Activated B cell treated with CpG ODN at 0.5 μM for 24 hours (primary cell): ENCODE results near the gene CFAP100. TPM values are rescaled to one million over a fixed set of nuclear protein-coding genes. Genes with fewer than 3 reads are reported as not detected.

Experiments
- ATAC-seq: fragments of 200-7000 bp; cut with Tn5 transposase; one replicate; pipeline ENCODE4 v1.10.0; 2021; ENCODE audit warnings: low read depth, mild to moderate bottlenecking, moderate library complexity
- CTCF ChIA-PET: fragments of 350-600 bp; sonication (Branson Sonifier 250); formaldehyde crosslinking; loops from one replicate; lab custom pipeline; 2021; ENCODE audit warnings: antibody characterized with exemption; lab: Charles Lee
- POLR2A ChIA-PET: fragments of 350-600 bp; sonication (Branson Sonifier 250); formaldehyde crosslinking; loops from one replicate; lab custom pipeline; 2021; ENCODE audit warnings: antibody characterized with exemption; lab: Charles Lee
- DNase-seq: peaks from one replicate; pipeline ENCODE4 v3.0.0; 2022
- H3K27ac Mint-ChIP-seq: one replicate; pipeline ENCODE4 v1.8.0; 2020; ENCODE audit warnings: mixed read lengths
- H3K27me3 Mint-ChIP-seq: one replicate; pipeline ENCODE4 v1.8.0; 2021; ENCODE audit warnings: mixed read lengths
- H3K36me3 Mint-ChIP-seq: one replicate; pipeline ENCODE4 v1.8.0; 2021; ENCODE audit warnings: low read depth, mixed read lengths
- H3K4me1 Mint-ChIP-seq: one replicate; pipeline ENCODE4 v1.8.0; 2021; ENCODE audit warnings: mixed read lengths
- H3K4me3 Mint-ChIP-seq: one replicate; pipeline ENCODE4 v1.8.0; 2020; ENCODE audit warnings: mild to moderate bottlenecking, mixed read lengths
- H3K9me3 Mint-ChIP-seq: one replicate; pipeline ENCODE4 v1.8.0; 2020; ENCODE audit warnings: mixed read lengths
- intact Hi-C: fragments of 100-400 bp; cut with micrococcal nuclease; formaldehyde crosslinking; loops from one replicate; pipeline ENCODE4 v1.15.1; 2024
- total RNA-seq: library from RNA; stranded (reverse); gene quantifications from 2 replicates; pipeline ENCODE4 v1.2.3, GENCODE V29; 2022
- TF ChIP-seq, protein P1 (sequence below): fragments of 200-600 bp; IDR thresholded peaks from one replicate; pipeline ENCODE4 v1.8.0; 2022; ENCODE audit warnings: antibody characterized with exemption, mild to moderate bottlenecking

Gene CFAP100
- total RNA-seq, 1 donor from 2014 or later = not detected

DNA sequence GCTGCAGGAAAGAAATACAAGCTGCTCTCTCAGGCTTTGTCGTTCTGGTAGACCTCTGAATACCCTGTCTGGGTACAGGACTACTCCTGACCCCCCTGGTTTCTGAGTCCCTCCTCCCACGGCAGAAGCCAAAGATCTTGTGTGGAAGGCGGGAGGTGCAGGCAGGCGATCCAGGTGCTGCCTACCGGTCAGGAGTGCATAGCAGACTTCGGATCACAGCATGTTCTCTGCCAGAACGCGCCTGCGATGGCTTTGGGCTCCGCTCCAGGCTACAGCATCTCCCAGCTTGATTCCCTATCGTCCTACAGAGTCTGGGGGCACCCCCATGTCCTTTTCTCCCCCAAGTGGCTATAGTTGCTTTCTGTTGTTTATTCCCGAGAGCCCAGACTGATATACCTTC is 2.5 kb upstream of the CFAP100 start:
- no peaks in the 10 kb centered on the region for H3K9me3 Mint-ChIP-seq
- intact Hi-C loops = no loop called here
- ChIA-PET CTCF (interaction anchor here (1.0 to 2.6 kb wide), 2 partner anchors 192 to 258 kb away, joined by 3 to 16 read pairs; no protein-coding TSS in a partner anchor), POLR2A (no interaction called here)
- DNase-seq (no peak), ATAC-seq (no peak)
- H3K4me1 Mint-ChIP-seq = peaks cover 15% of the 10 kb centered on the region
- TF ChIP-seq, protein P1, sequence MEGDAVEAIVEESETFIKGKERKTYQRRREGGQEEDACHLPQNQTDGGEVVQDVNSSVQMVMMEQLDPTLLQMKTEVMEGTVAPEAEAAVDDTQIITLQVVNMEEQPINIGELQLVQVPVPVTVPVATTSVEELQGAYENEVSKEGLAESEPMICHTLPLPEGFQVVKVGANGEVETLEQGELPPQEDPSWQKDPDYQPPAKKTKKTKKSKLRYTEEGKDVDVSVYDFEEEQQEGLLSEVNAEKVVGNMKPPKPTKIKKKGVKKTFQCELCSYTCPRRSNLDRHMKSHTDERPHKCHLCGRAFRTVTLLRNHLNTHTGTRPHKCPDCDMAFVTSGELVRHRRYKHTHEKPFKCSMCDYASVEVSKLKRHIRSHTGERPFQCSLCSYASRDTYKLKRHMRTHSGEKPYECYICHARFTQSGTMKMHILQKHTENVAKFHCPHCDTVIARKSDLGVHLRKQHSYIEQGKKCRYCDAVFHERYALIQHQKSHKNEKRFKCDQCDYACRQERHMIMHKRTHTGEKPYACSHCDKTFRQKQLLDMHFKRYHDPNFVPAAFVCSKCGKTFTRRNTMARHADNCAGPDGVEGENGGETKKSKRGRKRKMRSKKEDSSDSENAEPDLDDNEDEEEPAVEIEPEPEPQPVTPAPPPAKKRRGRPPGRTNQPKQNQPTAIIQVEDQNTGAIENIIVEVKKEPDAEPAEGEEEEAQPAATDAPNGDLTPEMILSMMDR = no peak
- H3K27ac Mint-ChIP-seq = no peak overlapping the region
- H3K36me3 Mint-ChIP-seq = no peaks in the 10 kb centered on the region
- no peak overlapping the region for H3K4me3 Mint-ChIP-seq
- H3K27me3 Mint-ChIP-seq = peaks cover 54% of the 10 kb centered on the region

- H3K27me3 Mint-ChIP-seq = peaks cover 48% of the 10 kb centered on the region
- POLR2A ChIA-PET = no interaction called here
- ATAC-seq (no peak), DNase-seq (no peak)
- TF ChIP-seq, protein P1 = no peak
- H3K4me1 Mint-ChIP-seq = peaks cover 13% of the 10 kb centered on the region
- no peak overlapping the region for H3K27ac Mint-ChIP-seq
- no peaks in the 10 kb centered on the region for H3K36me3 Mint-ChIP-seq
- no peaks in the 10 kb centered on the region for H3K9me3 Mint-ChIP-seq
- H3K4me3 Mint-ChIP-seq = no peak overlapping the region
- intact Hi-C loops = no loop called here
- CTCF ChIA-PET = interaction anchor here (0.8 to 2.6 kb wide), 2 partner anchors 253 to 259 kb away, joined by 3 to 16 read pairs; no protein-coding TSS in a partner anchor
Observed at GRCh38 chr3:126393563-126393962, 1.1 kb upstream of the CFAP100 start.

DNA sequence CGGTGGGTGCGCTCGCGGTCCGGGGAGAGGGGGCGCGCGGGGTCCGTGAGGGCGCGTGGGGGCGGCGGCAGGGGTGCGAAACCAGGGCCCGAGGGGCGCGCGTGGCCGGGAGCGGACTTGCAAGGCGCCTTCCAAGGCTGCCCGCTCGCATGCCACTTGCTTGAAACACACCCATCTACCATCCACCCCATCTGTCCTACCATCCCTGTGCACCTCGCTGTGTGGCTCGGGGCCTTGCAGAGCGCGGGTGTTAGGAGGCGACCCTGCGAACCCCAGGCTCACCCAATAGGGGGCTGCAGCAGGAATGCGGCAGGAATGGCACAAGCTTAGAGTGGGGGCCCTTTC is 240 bp downstream of the CFAP100 start:
- ChIA-PET POLR2A (no interaction called here), CTCF (no interaction called here)
- peaks cover 8% of the 10 kb centered on the region for H3K9me3 Mint-ChIP-seq
- peaks cover 42% of the 10 kb centered on the region for H3K27me3 Mint-ChIP-seq
- H3K4me3 Mint-ChIP-seq = no peak overlapping the region
- intact Hi-C loops = no loop called here
- ATAC-seq (no peak), DNase-seq (no peak)
- no peaks in the 10 kb centered on the region for H3K36me3 Mint-ChIP-seq
- H3K27ac Mint-ChIP-seq = no peak overlapping the region
- H3K4me1 Mint-ChIP-seq = peaks cover 4% of the 10 kb centered on the region
- TF ChIP-seq, protein P1 = no peak

GRCh38 chr3:126395846-126396513 is 1.3 kb downstream of the CFAP100 start:
- Mint-ChIP-seq H3K27ac (no peak overlapping the region), H3K4me3 (no peak overlapping the region), H3K9me3 (peaks cover 12% of the 10 kb centered on the region), H3K4me1 (no peaks in the 10 kb centered on the region), H3K27me3 (peaks cover 38% of the 10 kb centered on the region), H3K36me3 (no peaks in the 10 kb centered on the region)
- intact Hi-C loops = no loop called here
- POLR2A ChIA-PET = no interaction called here
- ATAC-seq (no peak), DNase-seq (no peak)
- CTCF ChIA-PET = no interaction called here
- TF ChIP-seq, protein P1 = no peak

GRCh38 chr3:126396536-126396935 is 1.8 kb downstream of the CFAP100 start:
- Mint-ChIP-seq H3K4me3 (no peak overlapping the region), H3K4me1 (no peaks in the 10 kb centered on the region), H3K9me3 (peaks cover 12% of the 10 kb centered on the region), H3K36me3 (no peaks in the 10 kb centered on the region), H3K27me3 (peaks cover 32% of the 10 kb centered on the region), H3K27ac (no peak overlapping the region)
- DNase-seq = no peak
- CTCF ChIA-PET = no interaction called here
- intact Hi-C loops = no loop called here
- TF ChIP-seq, protein P1 = no peak
- POLR2A ChIA-PET = no interaction called here
- ATAC-seq = no peak
